CD4-positive, alpha-beta T cell treated with Interleukin-17A for 4 hours (primary cell): ENCODE data around the gene RFPL1.

ENCODE experiments used
- DNase-seq: peaks from one replicate; pipeline ENCODE4 v3.0.0-alpha.2; 2020; ENCODE audit warnings: mixed read lengths

RFPL1 gene

DNA sequence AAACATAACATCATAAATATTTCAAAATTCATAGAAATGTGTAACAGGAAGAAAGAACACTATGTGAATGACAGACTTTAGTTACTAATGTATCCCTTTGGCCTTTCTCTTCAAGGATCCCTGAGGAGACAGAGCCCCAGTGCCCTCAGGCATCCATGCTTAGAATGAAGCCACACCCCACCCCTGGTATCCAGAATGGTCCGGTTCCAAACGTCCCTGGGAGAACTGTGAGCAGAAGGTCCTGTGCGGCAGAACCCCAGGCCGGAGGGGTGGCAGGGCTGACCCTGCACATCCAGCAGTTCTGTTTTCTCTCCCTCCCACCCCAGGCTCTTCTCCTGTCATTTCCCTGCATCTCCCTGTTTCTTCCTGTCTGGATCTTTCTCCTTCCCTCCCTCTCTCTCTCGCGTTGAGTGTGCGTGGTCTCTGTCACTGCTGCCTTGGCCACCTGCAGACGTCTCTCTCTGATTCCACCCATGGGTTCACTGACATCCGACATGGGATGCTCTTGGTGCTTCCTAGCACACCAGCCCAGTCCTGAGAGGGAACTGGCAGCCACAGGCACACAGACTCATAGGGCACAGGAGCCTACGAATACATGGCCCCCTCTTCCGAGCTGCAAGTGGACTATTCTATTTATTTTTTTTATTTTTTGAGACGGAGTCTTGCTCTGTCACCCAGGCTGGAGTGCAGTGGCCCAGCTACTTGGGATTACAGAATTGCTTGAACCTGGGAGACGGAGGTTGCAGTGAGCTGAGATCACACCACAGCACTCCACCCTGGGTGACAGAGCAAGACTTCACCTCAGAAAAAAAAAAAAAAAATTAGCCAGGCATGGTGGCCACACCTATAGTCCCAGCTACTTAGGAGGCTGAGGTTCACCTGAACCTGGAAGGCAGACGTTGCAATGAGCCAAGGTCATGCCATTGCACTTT is 5.7 kb downstream of the RFPL1 start:
- no peak for DNase-seq

DNA sequence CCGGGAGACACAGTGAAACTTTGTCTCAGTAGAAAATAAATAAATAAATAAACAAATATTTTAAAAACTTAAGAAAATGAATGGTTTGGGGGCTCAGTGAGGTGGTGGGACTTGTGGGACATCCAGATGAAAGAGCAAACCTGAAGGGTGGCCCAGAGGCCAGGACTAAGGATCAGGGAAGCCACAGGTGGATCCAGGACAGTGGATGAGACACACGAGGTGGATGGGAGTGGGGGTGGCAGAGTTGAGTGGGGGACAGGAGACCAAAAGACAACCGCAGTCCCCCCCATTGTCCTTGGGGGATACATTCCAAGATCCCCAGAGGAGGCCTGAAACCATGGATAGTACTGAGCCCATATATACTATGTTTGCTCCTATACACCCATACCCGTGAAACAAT is 7.1 kb downstream of the RFPL1 start:
- no peak for DNase-seq

DNA sequence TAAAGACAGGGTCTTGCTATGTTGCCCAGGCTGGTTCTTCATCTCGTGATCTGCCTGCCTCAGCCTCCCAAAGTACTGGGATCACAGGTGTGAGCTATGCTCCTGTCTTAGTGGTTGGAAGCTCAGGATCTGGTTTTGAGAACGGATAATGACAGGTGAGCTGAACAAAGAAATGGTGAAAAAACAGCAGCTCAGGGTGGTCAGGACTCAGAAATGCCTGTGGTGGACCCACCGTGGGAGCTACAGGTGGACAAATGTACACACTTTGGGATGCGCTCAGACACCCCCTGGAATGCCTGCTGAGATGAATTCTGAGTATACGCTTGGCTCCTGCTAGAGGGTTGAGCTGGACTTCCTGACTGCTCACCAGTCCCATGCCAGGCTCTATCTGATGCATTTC is 9.5 kb downstream of the RFPL1 start:
- DNase-seq = no peak

DNA sequence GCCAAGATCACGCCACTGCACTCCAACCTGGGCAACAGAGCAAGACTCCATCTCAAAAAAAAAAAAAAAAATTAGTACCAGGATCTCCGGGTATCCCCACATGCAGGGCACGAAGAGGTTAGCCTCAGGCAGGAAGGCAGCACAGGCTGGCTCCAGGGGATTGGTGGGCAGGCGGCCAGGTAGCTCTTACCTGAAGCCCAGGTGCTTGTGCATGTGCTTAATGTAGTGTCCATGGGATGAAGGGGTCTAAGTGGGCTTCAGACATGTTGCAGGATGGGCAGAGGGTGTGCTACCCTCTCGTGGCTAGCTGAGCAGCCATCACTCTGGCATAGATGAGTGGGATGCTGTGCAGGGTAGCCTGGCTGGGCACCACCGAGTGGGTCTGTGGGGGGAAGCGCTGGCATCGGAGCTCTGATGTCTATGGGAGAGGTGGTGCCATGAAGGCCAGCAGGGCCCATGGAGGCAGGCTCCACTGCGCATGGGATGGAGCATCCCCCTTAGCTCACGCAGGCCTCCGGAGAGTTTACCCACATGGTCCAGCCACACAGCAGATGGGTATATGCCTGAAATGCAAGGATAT is 11.0 kb downstream of the RFPL1 start:
- no peak for DNase-seq

DNA sequence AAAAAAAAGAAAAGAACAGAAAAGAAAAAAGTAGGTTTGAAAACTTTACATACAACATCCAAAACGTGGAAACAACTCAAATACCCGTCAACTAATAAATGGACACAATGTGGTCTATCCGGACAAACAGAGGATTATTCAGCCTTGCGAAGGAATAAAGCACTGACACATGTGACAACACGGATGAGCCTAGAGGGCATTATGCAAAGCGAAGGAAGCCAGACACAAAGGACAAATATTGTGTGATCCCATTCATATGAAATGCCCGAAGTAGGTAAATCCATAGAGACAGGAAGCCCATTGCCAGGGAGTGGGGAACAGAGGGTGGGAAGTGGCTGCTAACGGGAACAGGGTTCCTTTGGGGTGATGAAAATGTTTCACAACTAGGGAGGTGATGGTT is 11.8 kb downstream of the RFPL1 start:
- DNase-seq = no peak

DNA sequence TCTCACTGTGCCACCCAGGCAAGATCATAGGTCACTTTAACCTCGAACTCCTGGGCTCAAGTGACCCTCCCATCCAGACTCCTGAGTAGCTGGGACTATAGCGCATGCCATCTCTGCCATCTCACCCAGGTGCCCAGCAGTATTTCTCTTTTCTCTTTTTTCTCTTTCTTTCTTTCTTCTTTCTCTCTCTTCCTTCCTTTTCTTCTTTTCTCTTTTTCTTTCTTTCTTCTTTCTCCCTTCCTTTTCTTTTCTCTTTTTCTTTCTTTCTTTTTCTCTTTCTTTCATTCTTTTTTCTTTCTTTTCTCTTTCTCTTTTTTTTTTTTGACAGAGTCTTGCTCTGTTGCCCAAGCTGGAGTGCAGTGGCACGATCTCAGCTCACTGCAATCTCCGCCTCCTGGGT is 13.5 kb downstream of the RFPL1 start:
- DNase-seq = no peak

DNA sequence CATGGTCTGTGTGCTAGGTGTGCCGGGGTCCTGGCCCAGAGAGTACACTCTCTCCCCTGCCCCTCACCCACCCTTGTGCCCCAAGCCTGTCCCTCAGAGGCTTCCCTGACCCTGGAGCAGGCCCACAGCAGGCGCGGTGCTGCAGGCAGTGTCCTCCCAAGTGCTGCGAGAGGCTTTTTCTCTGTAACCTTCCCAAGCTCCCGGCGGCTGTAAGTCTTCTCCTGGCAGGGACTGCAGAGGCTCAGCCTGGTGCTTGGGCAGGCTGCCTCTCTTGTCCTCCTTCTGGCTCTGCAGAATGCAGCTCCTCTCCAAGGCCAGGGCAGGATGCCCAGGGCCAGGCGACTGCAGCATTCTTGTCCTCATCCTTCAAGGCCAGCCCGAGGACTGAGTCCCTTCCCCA is 15.9 kb downstream of the RFPL1 start:
- DNase-seq = no peak

DNA sequence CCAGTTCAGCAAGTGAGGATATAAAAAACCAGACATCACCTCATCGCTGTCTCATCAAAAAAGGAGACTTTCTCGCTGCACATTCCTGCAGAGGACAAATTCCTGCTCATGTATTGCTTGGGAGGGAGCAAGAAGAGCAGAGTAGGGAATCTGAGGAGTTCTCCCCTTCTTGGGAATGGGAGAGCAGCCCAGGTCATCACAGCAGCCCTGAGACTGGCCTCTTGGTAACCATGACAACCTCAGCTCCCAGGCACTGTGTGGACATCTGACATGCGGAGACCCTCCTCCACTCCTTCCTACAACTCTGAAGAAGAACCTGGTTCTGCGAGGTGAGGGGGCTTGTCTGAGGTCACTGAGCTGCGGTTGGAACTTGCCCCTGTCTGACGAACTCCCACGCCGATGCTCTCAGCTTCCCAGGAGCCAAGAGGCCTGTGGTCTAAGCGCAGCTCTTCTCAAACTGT is 17.9 kb downstream of the RFPL1 start:
- DNase-seq = no peak

DNA sequence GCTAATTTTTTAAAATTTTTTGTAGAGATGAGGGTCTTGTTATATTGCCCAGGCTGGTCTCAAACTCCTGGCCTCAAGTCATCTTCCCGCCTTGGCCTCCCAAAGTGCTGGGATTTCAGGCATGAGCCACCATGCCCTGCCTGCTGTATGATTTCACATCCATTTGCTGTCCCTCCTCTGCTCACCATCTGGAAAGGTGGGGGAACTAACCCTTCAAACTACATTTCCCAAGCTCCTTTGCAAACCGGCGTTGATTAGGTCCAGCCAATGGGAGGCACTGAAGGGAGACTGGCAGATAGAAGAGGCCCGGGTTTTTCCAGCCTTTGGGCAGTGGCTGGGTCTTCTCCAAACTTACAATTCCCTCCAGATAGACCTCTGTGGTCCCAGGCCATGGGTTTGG is 19.3 kb downstream of the RFPL1 start:
- DNase-seq = no peak

DNA sequence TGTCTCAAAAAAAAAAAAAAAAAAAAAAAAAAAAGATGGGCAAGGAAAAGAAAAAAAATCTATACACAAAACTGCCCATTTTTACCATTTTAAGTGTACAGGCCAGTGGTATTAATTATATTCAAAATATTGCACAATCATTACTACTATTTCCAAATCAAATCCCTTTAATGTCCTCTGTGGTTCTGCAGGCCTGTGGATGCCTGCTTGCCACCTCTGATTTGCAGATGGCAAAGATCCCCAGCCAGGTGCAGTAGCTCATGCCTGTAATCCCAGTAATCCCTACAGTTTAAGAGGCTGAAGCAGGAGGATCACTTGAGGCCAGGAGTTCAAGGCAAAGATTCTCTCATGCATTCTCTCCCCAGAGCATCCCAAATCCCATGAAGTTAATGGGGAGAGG is 20.2 kb downstream of the RFPL1 start:
- DNase-seq = no peak

DNA sequence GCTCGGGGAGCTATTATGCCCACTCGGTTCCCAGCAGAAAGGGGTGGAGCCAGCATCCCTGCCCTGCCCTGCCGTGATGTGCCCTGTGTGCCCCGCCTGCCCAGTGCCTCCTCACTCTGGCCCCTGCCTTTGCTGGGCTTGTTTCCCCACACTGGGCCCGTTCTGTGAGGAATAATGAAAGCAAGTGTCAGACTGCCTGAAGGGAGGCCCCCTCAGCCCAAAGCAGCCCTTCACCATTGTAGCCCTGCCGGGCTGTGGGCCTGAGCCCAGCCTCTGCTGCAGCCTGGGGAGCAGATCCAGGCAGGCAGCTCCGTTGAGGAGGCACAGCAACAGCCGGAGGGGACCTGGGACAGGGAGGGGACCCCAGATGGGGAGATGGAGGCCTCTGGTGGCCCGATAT is 21.4 kb downstream of the RFPL1 start:
- no peak for DNase-seq

DNA sequence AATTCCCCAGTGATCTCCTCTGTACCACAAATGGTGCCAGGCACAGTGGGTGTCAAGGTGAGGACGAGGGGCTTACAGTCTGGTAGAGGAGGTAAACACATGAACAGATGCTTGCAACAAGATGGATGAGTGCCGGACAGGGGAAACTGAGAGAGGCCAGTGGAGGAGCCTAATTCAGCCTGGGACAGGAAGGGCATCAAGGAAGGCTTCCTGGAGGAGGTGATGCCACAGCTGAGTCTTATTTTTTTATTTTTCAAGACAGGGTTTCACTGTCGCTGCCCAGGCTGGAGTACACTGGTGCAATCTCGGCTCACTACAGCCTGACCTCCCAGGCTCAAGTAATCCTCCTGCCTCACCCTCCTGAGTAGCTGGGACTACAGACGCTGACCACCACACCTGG is 22.9 kb downstream of the RFPL1 start:
- no peak for DNase-seq

DNA sequence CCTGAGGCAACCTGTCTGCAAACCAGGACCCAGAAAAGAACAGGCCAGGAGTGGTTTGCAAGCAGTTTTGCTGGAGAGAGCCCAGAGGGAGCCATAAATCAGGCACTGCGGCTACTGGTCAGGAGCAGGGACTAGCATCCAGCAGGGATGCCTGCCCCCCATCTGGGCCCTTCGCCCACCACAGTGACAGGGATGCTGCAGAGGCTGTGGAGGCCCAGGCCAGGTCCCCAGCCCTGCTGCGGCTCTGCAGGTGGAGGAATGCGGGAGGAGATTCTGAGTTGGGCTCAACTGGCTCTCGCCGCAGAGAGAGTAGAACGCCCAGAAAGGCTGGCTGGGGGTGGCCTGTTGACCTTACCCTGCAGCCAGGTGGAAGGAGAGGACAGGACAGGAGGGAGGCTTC is 25.2 kb downstream of the RFPL1 start:
- no peak for DNase-seq

DNA sequence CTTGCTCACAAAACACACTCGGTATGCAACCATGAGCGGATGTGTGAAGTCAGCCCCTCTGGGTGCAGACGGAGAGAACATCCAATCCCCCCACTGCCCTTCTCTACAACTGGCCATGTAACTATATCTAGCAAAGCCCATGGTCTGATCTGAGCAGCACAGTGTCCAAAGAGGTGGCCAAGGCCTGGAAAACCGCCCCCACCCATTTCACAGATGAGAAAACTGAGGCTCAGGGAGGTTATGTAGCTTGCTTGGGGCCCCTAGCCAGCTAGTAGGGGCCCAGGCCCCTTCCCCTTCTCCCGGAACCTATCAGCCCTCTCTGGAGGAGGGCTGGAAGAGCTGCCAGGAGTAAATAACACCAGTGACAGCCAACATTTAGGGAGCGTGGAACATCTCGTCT is 26.2 kb downstream of the RFPL1 start:
- DNase-seq = no peak

DNA sequence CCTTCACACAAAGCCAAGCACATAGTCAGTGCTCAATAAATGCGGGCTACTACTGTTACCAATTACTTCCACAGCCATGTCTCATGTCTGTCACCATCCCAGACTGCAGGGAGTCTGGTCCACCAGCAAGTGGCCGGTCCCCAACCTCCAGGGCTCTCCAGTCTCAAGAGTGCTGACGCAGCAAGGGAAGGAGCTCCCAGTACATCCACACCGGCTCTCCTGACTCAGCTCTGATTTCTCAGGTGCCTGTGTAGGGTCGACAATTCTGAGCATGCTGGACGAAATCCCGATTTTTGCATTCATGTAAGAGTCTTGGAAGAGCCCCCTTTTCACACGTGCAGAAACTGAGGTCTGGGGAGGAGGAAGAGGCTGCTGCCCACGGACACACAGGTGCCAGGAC is 31.4 kb downstream of the RFPL1 start:
- no peak for DNase-seq

DNA sequence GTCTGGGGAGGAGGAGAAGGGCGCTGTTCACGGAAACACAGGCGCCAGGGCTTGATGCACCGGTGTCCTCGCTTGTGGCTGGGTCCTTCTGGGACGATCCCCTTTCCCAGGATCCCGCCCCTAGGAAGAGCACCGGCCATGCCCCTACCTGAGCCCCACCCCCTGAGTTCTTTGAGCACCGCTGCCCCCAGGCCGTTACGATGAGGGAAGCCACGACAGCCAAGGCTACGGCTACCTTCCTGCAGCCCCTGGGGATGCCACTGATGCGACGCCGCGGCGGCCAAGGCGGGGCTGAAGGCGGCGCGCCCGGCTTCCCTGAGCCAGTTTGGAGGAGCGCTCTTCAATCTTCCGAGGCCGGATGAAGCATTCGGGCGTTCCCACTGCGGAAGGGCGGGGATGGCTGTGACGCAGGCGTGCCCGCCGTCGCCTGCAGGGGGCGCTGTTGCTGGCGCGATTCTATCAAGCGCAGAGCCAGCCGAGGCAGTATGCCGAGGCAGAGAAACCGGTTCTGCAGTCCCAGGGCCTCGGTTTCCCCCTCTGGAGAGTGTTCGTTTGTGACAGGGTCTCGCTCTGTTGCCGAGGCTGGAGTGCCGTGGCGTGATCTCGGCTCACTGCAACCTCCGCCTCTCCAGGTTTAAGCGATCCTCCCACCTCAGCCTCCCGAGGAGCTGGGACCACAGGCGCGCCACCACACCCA is 31.9 kb downstream of the RFPL1 start:
- peak; percentile 78 for DNase-seq

DNA sequence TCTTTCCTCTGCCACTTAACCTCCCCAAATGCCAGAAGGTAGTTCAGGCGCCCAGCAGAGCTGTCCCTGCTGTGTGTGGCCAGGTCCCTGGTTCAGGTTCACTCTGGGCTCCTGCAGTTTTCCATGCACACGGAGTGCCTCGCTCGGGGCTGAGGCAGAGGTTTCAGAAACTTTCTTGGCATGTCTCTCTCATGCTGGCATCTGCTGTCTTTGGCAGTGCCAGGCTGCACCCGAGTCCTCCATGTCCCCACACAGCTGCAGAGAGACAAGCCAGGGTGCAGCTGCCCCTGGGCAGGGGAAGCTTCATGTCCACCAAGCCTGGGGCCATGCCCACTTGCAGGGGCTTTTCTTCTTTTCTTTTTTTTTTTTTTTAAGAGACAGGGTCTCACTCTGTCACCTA is 34.6 kb downstream of the RFPL1 start:
- DNase-seq = no peak

DNA sequence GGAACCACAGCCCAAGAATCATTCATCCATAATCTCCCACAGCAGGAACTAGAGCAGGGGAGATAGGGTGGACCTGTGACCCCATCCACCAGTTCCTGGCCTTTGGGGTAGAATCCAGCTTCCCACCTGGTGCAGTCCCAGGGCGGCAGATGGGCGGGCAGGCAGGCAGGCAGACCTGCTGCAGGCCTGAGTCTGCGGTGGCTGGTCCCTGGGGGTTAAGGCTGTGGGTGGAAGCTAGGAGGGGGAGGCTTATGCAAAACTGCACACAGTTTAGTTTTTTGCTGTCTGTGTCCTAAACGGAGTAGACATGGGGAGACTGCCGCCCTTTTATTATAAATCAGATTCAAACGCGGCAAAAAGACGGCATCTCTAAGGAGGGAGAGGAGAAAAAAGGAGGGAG is 37.2 kb downstream of the RFPL1 start:
- DNase-seq = no peak

DNA sequence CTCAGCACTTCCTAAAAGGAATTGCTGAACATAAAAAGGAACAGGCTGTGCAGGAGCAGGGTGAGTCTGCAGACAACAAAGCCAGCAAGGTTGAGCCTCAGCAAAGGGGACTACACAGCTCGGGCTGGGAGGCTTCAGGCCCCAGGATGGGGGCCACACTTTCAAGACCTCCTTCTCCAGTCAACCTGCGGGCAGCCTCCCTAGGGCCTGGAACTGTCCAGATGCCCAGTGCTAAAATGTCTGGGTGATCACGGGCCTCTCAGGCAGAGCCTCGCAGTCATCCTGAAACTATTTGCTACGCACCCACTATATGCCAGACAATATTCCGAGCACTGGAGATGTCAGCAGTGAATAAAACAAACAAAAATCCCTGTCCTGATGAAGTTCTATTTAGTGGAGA is 37.7 kb downstream of the RFPL1 start:
- no peak for DNase-seq

DNA sequence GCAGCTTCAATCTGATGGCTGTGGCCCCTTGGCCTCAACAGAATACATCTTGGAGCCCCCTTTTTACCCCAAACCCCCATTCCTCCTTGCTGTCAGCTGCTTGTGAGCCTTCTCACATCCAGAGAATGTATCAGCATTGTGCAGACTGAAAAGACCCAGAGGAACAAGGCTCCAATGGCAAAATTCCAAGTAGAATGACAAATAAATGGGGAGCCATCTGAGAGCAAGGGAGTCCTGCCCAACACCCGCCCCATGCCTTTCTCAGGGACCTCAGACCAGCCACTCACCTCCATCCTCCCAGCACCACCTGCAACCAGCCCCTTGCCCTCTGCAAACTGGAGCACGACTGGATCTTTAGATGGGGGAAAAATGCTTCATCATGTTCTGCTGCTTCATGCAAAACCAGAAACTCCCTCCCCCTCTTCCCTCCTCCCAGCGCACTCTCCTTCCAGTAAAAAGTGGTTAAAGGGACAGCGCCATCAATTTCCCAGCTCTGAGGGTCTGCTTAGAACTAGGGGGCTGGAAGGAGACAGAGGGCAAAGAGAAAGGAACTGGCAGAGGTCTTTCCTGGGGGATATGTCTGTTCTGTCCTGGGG is 39.4 kb downstream of the RFPL1 start:
- DNase-seq = no peak

DNA sequence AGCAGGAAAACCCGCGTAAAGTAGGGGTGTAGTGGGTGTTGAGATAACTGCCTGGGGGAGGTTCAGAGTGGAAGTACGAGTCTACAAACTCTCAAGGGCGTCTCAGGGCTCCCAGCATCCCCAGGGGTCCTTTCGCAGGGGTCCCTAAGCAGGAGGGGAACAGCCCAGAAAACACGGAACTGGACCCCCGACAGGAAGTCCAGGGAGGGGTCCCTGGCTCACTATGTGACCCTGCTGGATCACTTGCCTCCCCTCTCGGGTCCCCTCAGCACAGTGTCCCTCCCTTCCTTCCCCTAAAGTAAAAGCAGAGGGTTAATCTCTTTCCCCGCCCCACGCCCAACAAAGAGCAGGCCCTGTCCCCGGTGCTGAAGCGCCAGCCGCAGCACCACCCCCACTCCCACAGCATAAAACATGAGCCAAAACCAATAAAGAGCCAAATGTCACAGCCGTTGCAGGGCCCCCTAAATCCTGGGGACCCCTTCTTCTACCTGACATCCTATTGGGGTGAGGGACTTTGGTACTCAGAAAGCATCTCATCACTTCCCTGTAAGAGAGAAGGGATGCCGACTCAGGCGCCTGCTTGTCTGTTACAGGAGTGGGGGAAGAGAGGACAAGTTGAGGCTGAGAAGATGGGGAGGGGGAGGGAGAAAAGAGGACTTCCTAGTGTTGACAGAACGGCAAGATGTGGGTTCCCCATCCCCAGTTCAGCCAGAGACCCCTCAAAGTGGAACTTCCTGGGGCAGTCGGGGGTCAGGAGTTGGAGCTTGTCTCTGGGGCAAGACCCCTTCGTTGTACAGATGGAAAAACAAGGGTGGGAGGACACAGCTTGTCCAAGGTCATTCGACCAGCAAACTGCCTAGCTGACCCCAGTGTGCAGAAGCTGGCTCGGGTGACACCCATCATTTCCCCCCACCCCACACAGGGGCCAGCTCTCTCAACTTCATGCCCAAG is 40.2 kb downstream of the RFPL1 start:
- DNase-seq = peak; percentile 15
